H1 (cell line): ENCODE data around the gene RBM17. TPM values are rescaled to one million over a fixed set of nuclear protein-coding genes. Genes with fewer than 3 reads are reported as not detected.

Experiments
- CTCF ChIA-PET: fragments of 300-600 bp; sonication (Branson Sonifier 250); formaldehyde crosslinking; loops from one replicate; lab custom pipeline; 2021; ENCODE audit not compliant: partially characterized antibody; lab: Charles Lee
- POLR2A ChIA-PET: fragments of 300-600 bp; sonication (Branson Sonifier 250); formaldehyde crosslinking; loops from one replicate; lab custom pipeline; 2021; ENCODE audit warnings: inconsistent platforms; ENCODE audit not compliant: partially characterized antibody; lab: Charles Lee
- DNase-seq, 2 experiments: peaks; one replicate each; pipeline versions ENCODE4 v3.0.0 to v3.0.0-alpha.2; 2010 to 2022; ENCODE audit warnings: low spot score in 2 of 2, low read depth in 1 of 2, mixed read lengths in 1 of 2
- FAIRE-seq: peaks from 2 replicates; lab custom pipeline; 2011; peaks lifted over from hg19 to GRCh38; lab: Jason Lieb, UNC
- H2AFZ ChIP-seq: 2 replicates; pipeline ENCODE4 v1.8.1; 2012; ENCODE audit warnings: low read length, inconsistent platforms
- H2AK5ac ChIP-seq: 2 replicates; pipeline ENCODE4 v1.6.1; 2013; ENCODE audit warnings: low read depth, low read length
- H2BK120ac ChIP-seq: replicated peaks from 2 replicates; pipeline ENCODE3; 2013; ENCODE audit warnings: low read depth, low read length, inconsistent platforms
- H2BK12ac ChIP-seq: 2 replicates; pipeline ENCODE4 v1.6.1; 2013; ENCODE audit warnings: low read depth, low read length
- H2BK15ac ChIP-seq: 2 replicates; pipeline ENCODE4 v1.6.1; 2013; ENCODE audit warnings: low read length
- H2BK20ac ChIP-seq: 2 replicates; pipeline ENCODE4 v1.6.1; 2013; ENCODE audit warnings: low read length
- H2BK5ac ChIP-seq: 2 replicates; pipeline ENCODE4 v1.6.1; 2013; ENCODE audit warnings: low read depth, low read length
- H3K14ac ChIP-seq: 2 replicates; pipeline ENCODE4 v1.6.1; 2013; ENCODE audit warnings: inconsistent platforms; ENCODE audit not compliant: insufficient read length
- H3K18ac ChIP-seq: 2 replicates; pipeline ENCODE4 v1.6.1; 2013; ENCODE audit warnings: low read length; ENCODE audit errors: extremely low read depth
- H3K23ac ChIP-seq: 2 replicates; pipeline ENCODE4 v1.6.1; 2013; ENCODE audit warnings: inconsistent platforms; ENCODE audit not compliant: insufficient read length
- H3K23me2 ChIP-seq: 2 replicates; pipeline ENCODE4 v1.6.1; 2013; ENCODE audit warnings: low read depth, low read length
- H3K27ac ChIP-seq: 2 replicates; pipeline ENCODE4 v1.6.1; 2011; ENCODE audit warnings: low read depth, low read length, inconsistent platforms
- H3K27me3 ChIP-seq, 4 experiments: replicated peaks in 1 of 4; 1 replicate in 1 of 4; 2 replicates in 3 of 4; pipeline versions ENCODE4 v1.6.1 to v1.8.1; 2011 to 2013; ENCODE audit warnings: low read length in 3 of 4, mild to moderate bottlenecking in 3 of 4, inconsistent platforms in 2 of 4, mixed read lengths in 2 of 4, moderate library complexity in 1 of 4; ENCODE audit not compliant: control insufficient read depth in 3 of 4, insufficient read depth in 3 of 4; ENCODE audit errors: extremely low read depth in 1 of 4
- H3K36me3 ChIP-seq, 4 experiments: 2 replicates each; pipeline versions ENCODE4 v1.6.1 to v1.8.1; 2011 to 2013; ENCODE audit warnings: mild to moderate bottlenecking in 4 of 4, low read length in 3 of 4, moderate library complexity in 2 of 4, control low read depth in 1 of 4, inconsistent platforms in 1 of 4; ENCODE audit not compliant: insufficient read depth in 4 of 4, control insufficient read depth in 2 of 4
- H3K4ac ChIP-seq: replicated peaks from 2 replicates; pipeline ENCODE3; 2013; ENCODE audit warnings: low read length, low read depth, mixed read lengths, inconsistent platforms; ENCODE audit not compliant: insufficient read length
- H3K4me1 ChIP-seq, 4 experiments: replicated peaks in 1 of 4; 1 replicate in 1 of 4; 2 replicates in 3 of 4; pipeline versions ENCODE4 v1.6.1 to v1.8.1; 2011 to 2013; ENCODE audit warnings: low read length in 3 of 4, inconsistent platforms in 2 of 4, mixed read lengths in 1 of 4; ENCODE audit not compliant: insufficient read depth in 4 of 4, control insufficient read depth in 3 of 4
- H3K4me2 ChIP-seq, 2 experiments: 2 replicates each; pipeline versions ENCODE4 v1.6.1 to v1.8.1; 2011 to 2013; ENCODE audit warnings: low read depth in 2 of 2, low read length in 2 of 2, control low read depth in 1 of 2, inconsistent platforms in 1 of 2, mild to moderate bottlenecking in 1 of 2; ENCODE audit not compliant: insufficient read depth in 1 of 2
- H3K4me3 ChIP-seq, 4 experiments: fragments of 200-600, 300-600 bp in 1 of 4; sonication (generic), shearing (Covaris generic), sonication (Bioruptor Twin) in 1 of 4; 2 replicates each; pipeline versions ENCODE4 v1.5.1 to v1.8.1; 2011 to 2016; ENCODE audit warnings: low read length in 4 of 4, low read depth in 3 of 4, control low read depth in 2 of 4, inconsistent platforms in 2 of 4, mild to moderate bottlenecking in 2 of 4, mixed read lengths in 1 of 4, moderate library complexity in 1 of 4; ENCODE audit not compliant: insufficient read depth in 2 of 4; ENCODE audit errors: extremely low read depth in 1 of 4
- H3K56ac ChIP-seq: replicated peaks from 2 replicates; pipeline ENCODE3; 2013; ENCODE audit warnings: low read depth, mild to moderate bottlenecking, mixed read lengths, low read length, inconsistent platforms; ENCODE audit not compliant: insufficient read length
- H3K79me1 ChIP-seq: 2 replicates; pipeline ENCODE4 v1.6.1; 2013; ENCODE audit warnings: low read depth, low read length, control low read depth
- H3K79me2 ChIP-seq, 2 experiments: 2 replicates each; pipeline versions ENCODE4 v1.6.1 to v1.8.1; 2012 to 2013; ENCODE audit warnings: low read length in 2 of 2, mild to moderate bottlenecking in 2 of 2, inconsistent platforms in 1 of 2; ENCODE audit not compliant: insufficient read depth in 2 of 2, control insufficient read depth in 1 of 2
- H3K9ac ChIP-seq, 4 experiments: replicated peaks in 1 of 4; 1 replicate in 1 of 4; 2 replicates in 3 of 4; pipeline versions ENCODE4 v1.6.1 to v1.8.1; 2011 to 2013; ENCODE audit warnings: low read depth in 3 of 4, low read length in 3 of 4, control low read depth in 2 of 4, mild to moderate bottlenecking in 2 of 4, moderate library complexity in 2 of 4, inconsistent platforms in 1 of 4; ENCODE audit errors: extremely low read depth in 1 of 4
- H3K9me3 ChIP-seq, 2 experiments: 2 replicates each; pipeline versions ENCODE4 v1.6.1 to v1.8.1; 2012 to 2013; ENCODE audit warnings: mild to moderate bottlenecking in 2 of 2, moderate library complexity in 2 of 2, control low read depth in 1 of 2, inconsistent platforms in 1 of 2, low read depth in 1 of 2, low read length in 1 of 2, mixed read lengths in 1 of 2; ENCODE audit not compliant: insufficient read depth in 2 of 2
- H4K20me1 ChIP-seq, 2 experiments: replicated peaks in 1 of 2; 2 replicates each; pipeline versions ENCODE3 to v1.8.1; 2011 to 2013; ENCODE audit warnings: inconsistent platforms in 2 of 2, low read length in 2 of 2, mild to moderate bottlenecking in 1 of 2; ENCODE audit not compliant: insufficient read depth in 2 of 2, control insufficient read depth in 1 of 2
- H4K5ac ChIP-seq: 2 replicates; pipeline ENCODE4 v1.6.1; 2013; ENCODE audit warnings: low read length, low read depth, mixed read lengths, inconsistent platforms; ENCODE audit not compliant: insufficient read length
- H4K8ac ChIP-seq: 2 replicates; pipeline ENCODE4 v1.8.0; 2013; ENCODE audit warnings: mild to moderate bottlenecking, moderate library complexity, low read length, inconsistent platforms; ENCODE audit not compliant: insufficient read depth; ENCODE audit errors: extremely low read depth
- H4K91ac ChIP-seq: replicated peaks from 2 replicates; pipeline ENCODE3; 2013; ENCODE audit warnings: low read length, mixed read lengths, inconsistent platforms; ENCODE audit not compliant: insufficient read length
- BACH1 ChIP-seq: IDR thresholded peaks from 2 replicates; pipeline ENCODE4 v1.6.1; 2012; ENCODE audit warnings: low read length, improper control_type of control experiment
- CBX5 ChIP-seq: fragments of 300-800, 300-1000 bp; sonication (generic); IDR thresholded peaks from 2 replicates; pipeline ENCODE4 v1.7.1; 2016; ENCODE audit warnings: antibody characterized with exemption, low read length, low read depth
- CREB1 ChIP-seq: IDR thresholded peaks from 2 replicates; pipeline ENCODE4 v1.6.1; 2012; ENCODE audit warnings: inconsistent platforms
- CTBP2 ChIP-seq: IDR thresholded peaks from 2 replicates; pipeline ENCODE4 v1.7.0; 2011; ENCODE audit warnings: borderline replicate concordance, mild to moderate bottlenecking, moderate library complexity, mixed read lengths, low read length; ENCODE audit not compliant: insufficient read depth, insufficient read length
- EP300 ChIP-seq, 2 experiments: IDR thresholded peaks; 1 replicate in 1 of 2; 2 replicates in 1 of 2; pipeline ENCODE4 v1.6.1; 2011 to 2012; ENCODE audit warnings: low read depth in 2 of 2, low read length in 2 of 2, mild to moderate bottlenecking in 2 of 2, borderline replicate concordance in 1 of 2, inconsistent platforms in 1 of 2, moderate library complexity in 1 of 2
- POLR2A ChIP-seq, 2 experiments: IDR thresholded peaks; 1 replicate in 1 of 2; 2 replicates in 1 of 2; pipeline ENCODE4 v1.6.1; 2011; ENCODE audit warnings: low read depth in 2 of 2, low read length in 2 of 2, mild to moderate bottlenecking in 2 of 2; ENCODE audit errors: control extremely low read depth in 1 of 2
- RXRA ChIP-seq: IDR thresholded peaks from 2 replicates; pipeline ENCODE4 v1.6.1; 2011; ENCODE audit warnings: low read depth, mild to moderate bottlenecking, low read length, moderate library complexity; ENCODE audit not compliant: insufficient read depth
- TAF1 ChIP-seq: IDR thresholded peaks from 2 replicates; pipeline ENCODE4 v1.6.1; 2011; ENCODE audit warnings: mild to moderate bottlenecking, low read depth, low read length
- YY1 ChIP-seq: IDR thresholded peaks from 2 replicates; pipeline ENCODE4 v1.6.1; 2011; ENCODE audit warnings: low read depth, mild to moderate bottlenecking, low read length
- WGBS, 2 experiments: shearing (Covaris generic) in 1 of 2; methylation state at CpG; one replicate each; pipeline versions ENCODE4 v1.1.6 to v1.1.7; 2013 to 2015; ENCODE audit warnings: low lambda C conversion rate in 2 of 2, mixed read lengths in 2 of 2, inconsistent platforms in 1 of 2, low coverage in 1 of 2, missing lambda C conversion rate in 1 of 2; ENCODE audit not compliant: insufficient replicate concordance in 2 of 2, insufficient coverage in 1 of 2, insufficient read length in 1 of 2; ENCODE audit errors: extremely low coverage in 1 of 2, missing lambda C conversion rate in 1 of 2; 5-methylcytosine and 5-hydroxymethylcytosine counted together
- polyA plus RNA-seq, 7 experiments: library from polyadenylated mRNA; depleted of rRNA in 3 of 7; stranded (reverse) in 5 of 7; unstranded in 2 of 7; fragments of >200 nt in 5 of 7; fragments of 200-250 nt in 2 of 7; gene quantifications; 1 replicate in 5 of 7; 2 replicates in 1 of 7; 4 replicates in 1 of 7; pipeline versions ENCODE4 v1.2.1 to v1.2.3, GENCODE V29; 2011 to 2013; ENCODE audit warnings: missing spikeins in 2 of 7, mixed read lengths in 2 of 7
- total RNA-seq: library from RNA; stranded (reverse); fragmentation: NEBNext Ultra II Directional; extraction: Animal tissue kit (Norgen Biotek cat#: 25700); gene quantifications from 2 replicates; pipeline ENCODE4 v1.2.1, GENCODE V29; 2021
- TF ChIP-seq, protein P1 (sequence below): IDR thresholded peaks from 2 replicates; pipeline ENCODE4 v1.6.1; 2011; ENCODE audit warnings: low read length, improper control_type of control experiment
- TF ChIP-seq, protein P2 (sequence below): IDR thresholded peaks from 2 replicates; pipeline ENCODE4 v1.6.1; 2012; ENCODE audit warnings: low read length, inconsistent platforms

Gene RBM17
- total and polyA plus RNA-seq, 2 of the 8 experiments (the other 6 are each of a cell fraction or from before 2014, with no cell fraction given), result 15.7 to 128 TPM

DNA sequence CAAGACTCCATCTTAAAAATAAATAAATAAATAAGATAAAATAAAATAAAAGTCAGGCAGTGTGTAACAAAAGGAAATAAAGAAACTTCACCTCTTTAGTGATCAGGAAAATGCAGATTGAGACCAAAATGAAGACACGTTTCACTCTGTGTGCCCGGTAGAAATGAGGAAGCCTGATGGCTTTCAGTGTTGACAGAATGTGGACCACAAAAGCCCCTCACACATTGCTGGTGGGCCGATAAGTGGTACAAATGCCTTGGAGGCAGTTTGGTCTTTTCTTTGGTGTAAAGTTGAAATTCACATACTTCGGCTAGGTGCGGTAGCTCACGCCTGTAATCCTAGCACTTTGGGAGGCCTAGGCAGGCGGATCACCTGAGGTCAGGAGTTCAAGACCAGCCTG lies 69.4 kb downstream of the RBM17 start:
- DNase-seq (no peak), FAIRE-seq (no peak)
- CTCF ChIA-PET, result interaction anchor here (0.7 to 1.6 kb wide), 5 partner anchors 9 to 1269 kb away, joined by 3 to 4 read pairs (median 4); no protein-coding TSS in a partner anchor
- Histone ChIP-seq H2AFZ (no peak overlapping the region), H4K20me1 (peaks cover 0 to 3% of the 10 kb centered on the region in 2 experiments), H3K14ac (no peak overlapping the region), H3K9ac (no peak overlapping the region), H3K27ac (no peak overlapping the region), H3K4ac (no peak overlapping the region), H2BK15ac (no peak overlapping the region), H2BK120ac (no peak overlapping the region), H3K27me3 (no peaks in the 10 kb centered on the region), H3K4me2 (no peak overlapping the region), H2BK5ac (no peak overlapping the region), H3K9me3 (no peaks in the 10 kb centered on the region), H2BK20ac (no peak overlapping the region), H3K79me2 (peaks cover 0 to 4% of the 10 kb centered on the region in 2 experiments; a peak in 1 of 4 replicates), H4K91ac (no peak overlapping the region), H3K79me1 (no peaks in the 10 kb centered on the region; the same call in 1 of the 2 replicates), H3K18ac (no peak overlapping the region), H3K36me3 (no peaks in the 10 kb centered on the region), H3K4me3 (no peak overlapping the region), H2BK12ac (no peak overlapping the region), H4K8ac (no peak overlapping the region), H3K56ac (no peak overlapping the region), H4K5ac (no peak overlapping the region), H3K4me1 (no peaks in the 10 kb centered on the region; a peak in 2 of 7 replicates), H3K23ac (no peak overlapping the region), H2AK5ac (no peak overlapping the region), H3K23me2 (no peaks in the 10 kb centered on the region; the same call in 1 of the 2 replicates)
- WGBS, 2 experiments, result 94% methylated on average over 7 of the region's 7 CpGs; no CpG with 5 or more reads in 1 of the 2 experiments
- POLR2A ChIA-PET, result interaction anchor here (1.1 kb wide), 1 partner anchor 23 kb away, joined by 3 read pairs; no protein-coding TSS in a partner anchor
- TF ChIP-seq CBX5 (no peak), CREB1 (no peak), POLR2A (IDR thresholded peaks at IDR 0.05; ENCODE audit: control extremely low read depth in 1 of 2, low read depth in 2 of 2, low read length in 2 of 2) (no peak), CTBP2 (no peak), YY1 (no peak), EP300 (IDR thresholded peaks at IDR 0.05; ENCODE audit: borderline replicate concordance in 1 of 2, low read depth in 2 of 2, low read length in 2 of 2) (no peak), BACH1 (no peak), RXRA (no peak), TAF1 (no peak)
- TF ChIP-seq, protein P1, sequence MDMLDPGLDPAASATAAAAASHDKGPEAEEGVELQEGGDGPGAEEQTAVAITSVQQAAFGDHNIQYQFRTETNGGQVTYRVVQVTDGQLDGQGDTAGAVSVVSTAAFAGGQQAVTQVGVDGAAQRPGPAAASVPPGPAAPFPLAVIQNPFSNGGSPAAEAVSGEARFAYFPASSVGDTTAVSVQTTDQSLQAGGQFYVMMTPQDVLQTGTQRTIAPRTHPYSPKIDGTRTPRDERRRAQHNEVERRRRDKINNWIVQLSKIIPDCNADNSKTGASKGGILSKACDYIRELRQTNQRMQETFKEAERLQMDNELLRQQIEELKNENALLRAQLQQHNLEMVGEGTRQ, result no peak
- TF ChIP-seq, protein P2, sequence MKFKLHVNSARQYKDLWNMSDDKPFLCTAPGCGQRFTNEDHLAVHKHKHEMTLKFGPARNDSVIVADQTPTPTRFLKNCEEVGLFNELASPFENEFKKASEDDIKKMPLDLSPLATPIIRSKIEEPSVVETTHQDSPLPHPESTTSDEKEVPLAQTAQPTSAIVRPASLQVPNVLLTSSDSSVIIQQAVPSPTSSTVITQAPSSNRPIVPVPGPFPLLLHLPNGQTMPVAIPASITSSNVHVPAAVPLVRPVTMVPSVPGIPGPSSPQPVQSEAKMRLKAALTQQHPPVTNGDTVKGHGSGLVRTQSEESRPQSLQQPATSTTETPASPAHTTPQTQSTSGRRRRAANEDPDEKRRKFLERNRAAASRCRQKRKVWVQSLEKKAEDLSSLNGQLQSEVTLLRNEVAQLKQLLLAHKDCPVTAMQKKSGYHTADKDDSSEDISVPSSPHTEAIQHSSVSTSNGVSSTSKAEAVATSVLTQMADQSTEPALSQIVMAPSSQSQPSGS, result no peak
